Renal pelvis (tissue), 12 donors: Measurements from ENCODE around the gene RBX1. TPM values are rescaled to one million over a fixed set of nuclear protein-coding genes. Genes with fewer than 3 reads are reported as not detected.
"Not testable (repeated sequence)": the region's sequence is repeated elsewhere in the genome, so short reads cannot be mapped to it uniquely, and the experiment has no call there.

Source experiments
- DNase-seq: peaks from one replicate; pipeline ENCODE4 v3.0.0-alpha.2; 2013
- long read RNA-seq, 16 experiments: transcript quantifications; one replicate each; lab custom pipeline, GENCODE V29; 2026
- polyA plus RNA-seq, 3 donors: library from polyadenylated mRNA; unstranded; fragments of 120-200 nt; gene quantifications; one replicate each; pipeline ENCODE4 v1.2.1, GENCODE V29; 2013; ENCODE audit not compliant: insufficient read length in 3 of 3

Gene RBX1
- polyA plus RNA-seq: 10 to 100 TPM; 66.6 to 78.0 (median 71.3) TPM
- long read RNA-seq, donor 1, transcript RBX1-202 (2 exons, 1,871 nt): minor isoform, 5 of 124 reads
- long read RNA-seq, donor 1, transcript RBX1-201 (5 exons, 1,188 nt): major isoform, 114 of 124 reads
- long read RNA-seq, donor 1, partial matches to known transcripts: 5 of 124 reads
- long read RNA-seq, donor 1, other reads (novel, unspliced or antisense): 0 of 124 reads
- long read RNA-seq, donor 2, transcript RBX1-202 (2 exons, 1,871 nt): minor isoform, 7 of 201 reads
- long read RNA-seq, donor 2, transcript RBX1-201 (5 exons, 1,188 nt): major isoform, 165 of 201 reads
- long read RNA-seq, donor 2, partial matches to known transcripts: 23 of 201 reads
- long read RNA-seq, donor 2, other reads (novel, unspliced or antisense): 5 of 201 reads
- long read RNA-seq, donor 3, transcript RBX1-202 (2 exons, 1,871 nt): minor isoform, 8 of 132 reads
- long read RNA-seq, donor 3, transcript RBX1-201 (5 exons, 1,188 nt): major isoform, 111 of 132 reads
- long read RNA-seq, donor 3, partial matches to known transcripts: 13 of 132 reads
- long read RNA-seq, donor 3, other reads (novel, unspliced or antisense): 0 of 132 reads
- long read RNA-seq, donor 4, transcript RBX1-202 (2 exons, 1,871 nt): minor isoform, 16 of 226 reads
- long read RNA-seq, donor 4, transcript RBX1-201 (5 exons, 1,188 nt): major isoform, 187 of 226 reads
- long read RNA-seq, donor 4, partial matches to known transcripts: 22 of 226 reads
- long read RNA-seq, donor 4, other reads (novel, unspliced or antisense): 0 of 226 reads
- long read RNA-seq, donor 5, transcript RBX1-201 (5 exons, 1,188 nt): major isoform, 83 of 90 reads
- long read RNA-seq, donor 5, partial matches to known transcripts: 0 of 90 reads
- long read RNA-seq, donor 5, other reads (novel, unspliced or antisense): 5 of 90 reads
- long read RNA-seq, donor 6, transcript RBX1-202 (2 exons, 1,871 nt): minor isoform, 7 of 129 reads
- long read RNA-seq, donor 6, transcript RBX1-201 (5 exons, 1,188 nt): major isoform, 105 of 129 reads
- long read RNA-seq, donor 6, partial matches to known transcripts: 14 of 129 reads
- long read RNA-seq, donor 6, other reads (novel, unspliced or antisense): 0 of 129 reads
- long read RNA-seq, donor 7, transcript RBX1-201 (5 exons, 1,188 nt): major isoform, 132 of 163 reads
- long read RNA-seq, donor 7, transcript RBX1-202 (2 exons, 1,871 nt): minor isoform, 5 of 163 reads
- long read RNA-seq, donor 7, partial matches to known transcripts: 17 of 163 reads
- long read RNA-seq, donor 7, other reads (novel, unspliced or antisense): 7 of 163 reads
- long read RNA-seq, donor 8, transcript RBX1-201 (5 exons, 1,188 nt): major isoform, 36 of 37 reads
- long read RNA-seq, donor 8, partial matches to known transcripts: 0 of 37 reads
- long read RNA-seq, donor 8, other reads (novel, unspliced or antisense): 0 of 37 reads
- long read RNA-seq, donor 9, transcript RBX1-202 (2 exons, 1,871 nt): minor isoform, 7 of 181 reads
- long read RNA-seq, donor 9, transcript RBX1-201 (5 exons, 1,188 nt): major isoform, 149 of 181 reads
- long read RNA-seq, donor 9, partial matches to known transcripts: 18 of 181 reads
- long read RNA-seq, donor 9, other reads (novel, unspliced or antisense): 7 of 181 reads
- long read RNA-seq, donor 10, transcript RBX1-202 (2 exons, 1,871 nt): minor isoform, 15 of 125 reads
- long read RNA-seq, donor 10, transcript RBX1-201 (5 exons, 1,188 nt): major isoform, 96 of 125 reads
- long read RNA-seq, donor 10, partial matches to known transcripts: 14 of 125 reads
- long read RNA-seq, donor 10, other reads (novel, unspliced or antisense): 0 of 125 reads
- long read RNA-seq, donor 11, transcript RBX1-201 (5 exons, 1,188 nt): major isoform, 103 of 111 reads
- long read RNA-seq, donor 11, partial matches to known transcripts: 5 of 111 reads
- long read RNA-seq, donor 11, other reads (novel, unspliced or antisense): 0 of 111 reads
- long read RNA-seq, donor 12, transcript RBX1-201 (5 exons, 1,188 nt): major isoform, 163 of 205 reads
- long read RNA-seq, donor 12, transcript RBX1-202 (2 exons, 1,871 nt): minor isoform, 16 of 205 reads
- long read RNA-seq, donor 12, partial matches to known transcripts: 20 of 205 reads
- long read RNA-seq, donor 12, other reads (novel, unspliced or antisense): 5 of 205 reads
- long read RNA-seq, donor 13, transcript RBX1-202 (2 exons, 1,871 nt): minor isoform, 8 of 93 reads
- long read RNA-seq, donor 13, transcript RBX1-201 (5 exons, 1,188 nt): major isoform, 78 of 93 reads
- long read RNA-seq, donor 13, partial matches to known transcripts: 5 of 93 reads
- long read RNA-seq, donor 13, other reads (novel, unspliced or antisense): 0 of 93 reads
- long read RNA-seq, donor 14, transcript RBX1-201 (5 exons, 1,188 nt): major isoform, 176 of 223 reads
- long read RNA-seq, donor 14, transcript RBX1-202 (2 exons, 1,871 nt): minor isoform, 8 of 223 reads
- long read RNA-seq, donor 14, partial matches to known transcripts: 32 of 223 reads
- long read RNA-seq, donor 14, other reads (novel, unspliced or antisense): 6 of 223 reads
- long read RNA-seq, donor 15, transcript RBX1-201 (5 exons, 1,188 nt): major isoform, 152 of 181 reads
- long read RNA-seq, donor 15, transcript RBX1-202 (2 exons, 1,871 nt): minor isoform, 8 of 181 reads
- long read RNA-seq, donor 15, partial matches to known transcripts: 21 of 181 reads
- long read RNA-seq, donor 15, other reads (novel, unspliced or antisense): 0 of 181 reads
- long read RNA-seq, donor 16, transcript RBX1-201 (5 exons, 1,188 nt): major isoform, 158 of 193 reads
- long read RNA-seq, donor 16, transcript RBX1-202 (2 exons, 1,871 nt): minor isoform, 13 of 193 reads
- long read RNA-seq, donor 16, partial matches to known transcripts: 18 of 193 reads
- long read RNA-seq, donor 16, other reads (novel, unspliced or antisense): 0 of 193 reads

- peak; percentile 97 for DNase-seq
These were observed at the start of gene RBX1 for GRCh38 chr22:40950962-40951794. Gene RBX1, plus strand, starts transcription at chr22:40951378. Its CDS starts 21 bp downstream, at chr22:40951399.

DNA sequence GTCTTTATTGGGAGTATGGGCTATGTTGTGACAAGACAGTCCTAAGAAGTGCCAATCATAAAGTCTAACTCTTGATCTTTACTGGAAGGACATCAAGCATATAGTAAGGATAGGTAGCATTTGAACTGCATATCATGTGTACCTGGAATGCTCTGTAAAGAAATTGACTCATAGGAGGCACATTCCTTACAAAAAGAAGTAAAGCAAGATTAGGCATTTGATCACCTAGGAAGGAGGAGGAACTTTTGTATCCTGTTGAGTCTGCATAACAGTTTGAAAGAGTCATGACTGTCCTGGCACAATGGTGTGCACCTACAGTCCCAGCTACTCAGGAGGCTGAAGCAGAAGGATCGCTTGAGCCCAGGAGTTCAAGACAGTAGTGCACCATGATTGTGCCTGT is 47.1 kb upstream of the RBX1 start:
- DNase-seq: no peak

DNA sequence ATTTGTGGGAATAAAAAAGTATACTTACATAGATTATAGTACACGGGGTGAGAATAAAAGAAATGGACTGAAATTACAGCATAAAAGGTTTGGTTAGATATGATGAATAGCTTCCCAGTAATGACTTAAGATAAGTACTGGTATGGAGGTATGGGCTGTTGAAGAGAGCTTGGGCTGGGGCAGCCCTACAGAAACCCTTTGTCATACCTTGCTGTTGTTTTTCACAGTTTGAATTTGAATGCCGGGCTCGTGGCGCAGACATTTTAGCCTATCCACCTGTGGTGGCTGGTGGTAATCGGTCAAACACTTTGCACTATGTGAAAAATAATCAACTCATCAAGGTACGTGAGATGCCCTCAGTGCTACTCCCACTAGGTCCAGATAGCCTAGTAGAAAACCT is 42.3 kb upstream of the RBX1 start:
- no peak for DNase-seq

DNA sequence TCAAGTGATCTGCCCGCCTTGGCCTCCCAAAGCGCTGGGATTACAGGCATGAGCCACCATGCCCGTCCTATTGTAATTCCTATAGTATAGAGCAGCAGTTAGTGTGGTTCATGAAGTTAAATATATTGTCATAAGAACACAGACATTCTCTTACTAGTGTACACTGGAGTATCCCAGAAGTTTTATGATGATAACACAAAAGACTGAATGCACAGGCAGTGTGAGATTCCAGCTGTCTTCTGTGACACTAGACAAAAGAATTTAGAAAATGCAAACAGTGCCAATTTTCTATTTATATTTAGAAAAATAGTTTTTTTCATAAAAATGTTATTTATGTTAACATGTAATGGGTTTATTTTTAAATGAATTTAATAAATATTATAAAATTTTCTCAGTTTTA is 39.4 kb upstream of the RBX1 start:
- DNase-seq: peak; percentile 1

GRCh38 chr22:40912987-40913386 is 38.2 kb upstream of the RBX1 start:
- not testable (repeated sequence) for DNase-seq

DNA sequence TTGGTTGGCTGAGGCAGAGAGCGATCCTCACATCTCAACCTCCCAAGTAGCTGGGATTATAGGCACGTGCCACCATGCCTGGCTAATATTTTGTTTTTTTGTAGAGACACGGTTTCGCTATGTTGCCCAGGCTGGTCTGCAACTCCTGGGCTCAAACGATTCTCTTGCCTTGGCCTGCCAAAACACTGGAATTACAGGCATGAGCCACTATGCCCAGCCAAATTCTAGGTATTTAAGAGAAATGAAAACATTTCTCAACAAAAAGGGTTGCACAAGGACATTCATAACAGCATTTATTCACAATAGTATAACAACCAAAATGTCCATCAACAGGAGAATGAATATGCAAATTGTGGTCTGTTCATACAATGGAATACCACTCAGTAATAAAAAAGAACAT is 31.7 kb upstream of the RBX1 start:
- no peak for DNase-seq

DNA sequence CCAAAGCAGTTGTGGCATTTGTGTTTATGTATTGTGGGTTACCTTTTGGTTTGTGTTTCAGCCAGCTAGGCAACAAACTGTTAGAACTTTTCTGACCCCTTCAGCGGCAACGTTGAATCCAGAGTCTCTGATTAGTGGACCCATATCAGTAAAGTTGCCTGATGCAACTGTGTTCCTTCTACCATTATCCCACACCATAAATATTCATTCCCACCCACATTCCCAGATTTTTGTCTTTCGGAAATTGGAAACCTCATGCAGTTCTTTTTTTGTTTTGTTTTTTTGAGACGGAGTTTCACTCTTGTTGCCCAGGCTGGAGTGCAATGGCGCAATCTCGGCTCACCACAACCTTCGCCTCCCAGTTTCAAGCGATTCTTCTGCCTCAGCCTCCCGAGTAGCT is 30.7 kb upstream of the RBX1 start:
- no peak for DNase-seq

DNA sequence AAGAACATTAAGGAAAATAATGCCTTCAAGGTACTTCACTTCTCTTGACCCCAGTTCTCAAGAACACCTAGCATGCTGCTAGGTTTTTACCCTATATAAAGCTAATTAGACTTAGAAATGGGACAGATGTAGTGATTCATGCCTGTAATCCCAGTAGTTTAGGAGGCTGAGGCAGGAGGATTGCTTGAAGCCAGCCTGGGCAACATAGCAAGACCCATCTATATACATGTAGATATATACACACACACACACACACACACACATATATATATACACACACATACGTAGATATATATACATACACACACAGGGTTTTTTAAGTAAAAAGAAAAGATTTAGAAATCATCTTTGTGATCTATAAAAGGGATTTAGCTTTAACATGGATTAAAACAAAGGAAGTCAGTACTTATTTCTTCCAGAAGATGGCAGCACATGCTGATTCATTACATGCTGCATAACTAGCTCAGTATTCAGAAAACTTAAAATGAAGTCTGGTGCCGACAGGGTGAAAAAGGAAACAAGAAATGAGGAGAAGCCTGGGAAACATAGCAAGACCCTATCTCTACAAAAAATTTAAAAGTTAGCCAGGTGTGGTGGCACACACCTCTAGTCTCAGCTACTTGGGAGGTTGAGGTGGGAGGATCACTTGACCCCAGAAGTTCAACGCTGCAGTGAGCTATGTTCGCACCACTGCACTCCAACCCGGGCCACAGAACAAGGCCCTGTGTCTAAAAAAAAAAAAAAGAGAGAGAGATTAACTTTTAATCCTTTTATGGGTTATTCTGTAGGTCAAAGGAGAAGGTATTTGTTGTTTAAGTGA is 28.5 kb upstream of the RBX1 start:
- DNase-seq: peak; percentile 59

- no peak for DNase-seq
These were observed 22.5 kb upstream of the RBX1 start for GRCh38 chr22:40928657-40929056.

- no peak for DNase-seq
These were observed 18.8 kb upstream of the RBX1 start for GRCh38 chr22:40932396-40932795.

- DNase-seq: no peak
These were observed 12.0 kb upstream of the RBX1 start for GRCh38 chr22:40939202-40939601.

DNA sequence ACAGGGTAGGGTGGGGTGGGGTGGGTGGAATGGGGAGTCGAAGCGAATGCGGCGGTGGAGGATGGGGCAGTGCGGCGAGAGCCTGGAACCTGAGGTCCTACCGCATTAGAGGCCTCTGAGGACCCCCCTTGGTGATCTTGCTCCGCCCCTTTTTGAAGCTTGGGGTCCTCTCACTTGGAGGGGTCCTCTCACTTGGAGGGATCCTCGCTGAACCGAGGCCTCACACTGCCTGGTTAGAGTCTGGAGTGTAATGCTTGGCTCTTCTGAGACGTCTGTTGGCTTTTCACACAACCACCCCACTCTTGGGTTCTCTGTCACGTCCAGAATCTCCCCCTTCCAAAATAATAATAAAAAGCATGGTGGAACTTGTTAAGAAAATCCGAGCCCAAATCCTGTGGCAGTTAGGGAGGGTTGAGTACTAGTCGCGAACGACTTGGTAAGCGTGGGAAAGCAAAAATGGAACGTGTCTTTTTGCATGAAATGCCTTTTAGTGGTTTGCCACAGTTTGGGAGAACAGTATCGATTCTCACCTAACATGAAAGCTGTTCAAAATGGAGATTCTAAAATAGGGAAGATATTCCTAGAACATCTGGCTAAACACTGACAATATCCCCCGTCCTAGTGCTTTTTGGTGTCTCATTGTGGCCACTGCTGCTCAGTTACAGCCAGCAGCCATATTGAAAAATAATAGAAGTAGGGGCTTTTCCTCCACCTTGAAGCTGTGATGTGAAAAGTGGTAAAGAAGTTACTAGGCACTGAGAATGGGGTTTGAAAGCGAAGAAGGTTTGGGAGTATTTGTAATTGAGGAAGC is 822 bp downstream of the RBX1 start:
- DNase-seq: peak; percentile 2

DNA sequence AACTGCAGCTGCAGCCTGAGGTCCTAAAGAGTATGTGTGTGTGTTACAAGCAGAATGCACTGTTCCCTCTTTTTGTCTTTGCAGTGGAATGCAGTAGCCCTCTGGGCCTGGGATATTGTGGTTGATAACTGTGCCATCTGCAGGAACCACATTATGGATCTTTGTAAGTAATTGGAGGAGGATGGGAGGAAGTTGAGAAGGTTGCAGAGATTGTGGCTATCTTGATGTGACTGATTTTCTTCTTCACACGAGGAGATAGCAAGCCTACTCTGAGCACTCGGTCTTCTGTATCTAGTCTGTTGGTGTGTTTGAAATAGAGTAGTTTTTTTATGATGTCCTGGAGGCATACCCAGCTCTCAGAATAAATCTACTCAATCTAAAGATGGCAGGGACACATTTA is 2.3 kb downstream of the RBX1 start:
- DNase-seq: no peak

- no peak for DNase-seq
These were observed 2.9 kb downstream of the RBX1 start for GRCh38 chr22:40954113-40954512.

GRCh38 chr22:40955571-40955970 is 4.4 kb downstream of the RBX1 start:
- no peak for DNase-seq

GRCh38 chr22:40957601-40958000 is 6.4 kb downstream of the RBX1 start:
- DNase-seq: no peak
